GM19099 (cell line): ENCODE results near the gene FAM83E.

Experiments
- POLR2A ChIP-seq: IDR thresholded peaks from 3 replicates; pipeline ENCODE4 v1.6.1; 2011; ENCODE audit warnings: low read depth; ENCODE audit not compliant: insufficient read length; ENCODE audit errors: extremely low read depth

The FAM83E gene

DNA sequence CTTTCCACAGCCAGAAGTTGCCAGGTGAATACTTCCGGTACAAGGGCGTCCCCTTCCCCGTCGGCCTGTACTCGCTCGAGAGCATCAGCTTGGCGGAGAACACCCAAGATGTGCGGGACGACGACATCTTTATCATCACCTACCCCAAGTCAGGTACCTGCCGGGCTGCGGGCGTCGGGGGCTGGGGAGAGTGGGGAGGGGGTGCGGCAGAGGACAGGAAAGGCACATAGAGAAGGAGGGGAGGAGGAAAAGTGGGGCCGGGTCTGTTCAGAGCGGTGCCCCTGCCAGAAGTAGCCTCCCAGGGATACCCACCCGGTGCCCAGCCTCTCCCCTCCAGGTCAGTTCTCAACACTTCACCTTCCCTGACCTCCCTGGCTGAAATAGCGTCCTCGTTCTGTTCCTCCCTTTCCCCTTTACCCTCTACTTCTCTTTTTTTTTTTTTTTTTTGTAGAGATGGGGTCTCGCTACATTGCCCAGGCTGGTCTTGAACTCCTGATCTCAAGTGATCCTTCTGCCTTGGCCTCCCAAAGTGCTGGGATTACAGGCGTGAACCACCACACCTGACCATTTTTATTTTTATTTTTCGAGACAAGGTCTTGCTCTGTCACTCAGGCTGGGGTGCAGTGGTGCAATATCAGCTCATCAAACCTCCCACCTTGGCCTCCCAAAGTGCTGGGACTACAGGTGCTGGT lies 38.8 kb downstream of the FAM83E start:
- TF ChIP-seq POLR2A = no peak

DNA sequence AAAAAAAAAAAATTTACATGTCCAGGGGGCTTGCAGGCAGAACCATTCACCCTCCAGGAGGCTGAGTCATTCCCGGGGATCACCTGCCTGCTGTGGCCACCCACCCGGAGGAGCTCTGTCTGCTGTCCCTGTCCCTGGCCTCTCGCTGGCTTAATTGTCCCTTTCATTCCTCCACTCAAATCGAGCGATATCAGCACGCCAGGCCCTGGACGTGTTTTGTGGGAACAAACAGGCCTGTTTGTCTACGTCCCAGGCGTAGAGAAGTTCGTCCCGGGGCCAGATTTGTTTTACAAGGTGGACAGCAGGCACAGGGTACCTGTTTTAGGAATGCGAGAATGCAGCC lies 41.7 kb downstream of the FAM83E start:
- TF ChIP-seq POLR2A = no peak

DNA sequence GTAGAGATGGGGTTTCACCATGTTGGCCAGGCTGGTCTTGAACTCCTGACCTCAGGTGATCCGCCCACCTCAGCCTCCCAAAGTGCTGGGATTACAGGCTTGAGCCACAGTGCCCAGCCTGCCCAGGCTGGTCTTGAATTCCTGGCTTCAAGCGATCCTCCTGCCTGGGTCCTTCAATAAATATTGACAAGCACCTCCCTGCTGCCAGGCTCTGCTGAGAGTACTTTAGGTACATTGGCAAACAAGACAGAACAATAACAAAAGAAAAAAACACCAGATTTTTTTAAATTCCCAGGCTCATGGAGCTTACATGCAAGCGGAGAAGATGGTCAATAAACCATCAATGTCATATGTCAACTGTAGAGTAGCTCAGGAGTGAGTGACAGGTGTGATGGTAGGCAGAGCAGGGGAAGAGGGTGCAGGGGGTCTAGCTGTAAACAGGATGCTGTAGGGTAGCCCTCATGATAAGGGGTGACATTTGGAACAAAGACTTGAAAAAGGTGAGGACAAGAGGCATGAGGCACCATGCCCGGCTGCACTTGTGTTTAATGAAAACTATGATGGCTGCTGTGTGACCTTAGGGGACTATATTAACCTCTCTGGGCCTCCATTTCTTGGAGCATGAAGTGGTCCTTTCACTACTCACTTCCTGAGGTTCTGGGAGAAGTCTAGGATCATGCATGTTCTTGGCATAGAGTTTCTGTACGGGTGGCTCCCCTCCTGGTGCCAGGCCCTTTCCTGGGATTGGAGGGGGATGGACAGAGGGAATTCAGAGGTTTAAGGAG lies 43.3 kb downstream of the FAM83E start:
- TF ChIP-seq POLR2A = no peak

DNA sequence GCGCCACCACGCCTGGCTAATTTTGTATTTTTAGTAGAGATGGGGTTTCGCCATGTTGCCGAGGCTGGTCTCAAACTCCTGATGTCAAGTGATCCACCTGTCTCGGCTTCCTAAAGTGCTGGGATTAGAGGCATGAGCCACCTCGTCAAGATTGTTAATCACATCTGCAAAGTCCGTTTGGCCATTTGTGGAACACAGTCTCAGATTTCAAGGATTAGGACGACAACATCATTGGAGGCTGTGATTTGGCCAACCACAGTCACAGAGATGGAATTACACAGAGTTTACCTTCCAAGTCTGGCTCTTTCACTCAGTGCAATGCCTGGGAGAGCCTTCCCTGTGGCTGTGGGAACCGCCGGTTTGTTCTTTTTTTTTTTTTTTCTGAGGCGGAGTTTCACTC lies 45.1 kb downstream of the FAM83E start:
- no peak for TF ChIP-seq POLR2A

DNA sequence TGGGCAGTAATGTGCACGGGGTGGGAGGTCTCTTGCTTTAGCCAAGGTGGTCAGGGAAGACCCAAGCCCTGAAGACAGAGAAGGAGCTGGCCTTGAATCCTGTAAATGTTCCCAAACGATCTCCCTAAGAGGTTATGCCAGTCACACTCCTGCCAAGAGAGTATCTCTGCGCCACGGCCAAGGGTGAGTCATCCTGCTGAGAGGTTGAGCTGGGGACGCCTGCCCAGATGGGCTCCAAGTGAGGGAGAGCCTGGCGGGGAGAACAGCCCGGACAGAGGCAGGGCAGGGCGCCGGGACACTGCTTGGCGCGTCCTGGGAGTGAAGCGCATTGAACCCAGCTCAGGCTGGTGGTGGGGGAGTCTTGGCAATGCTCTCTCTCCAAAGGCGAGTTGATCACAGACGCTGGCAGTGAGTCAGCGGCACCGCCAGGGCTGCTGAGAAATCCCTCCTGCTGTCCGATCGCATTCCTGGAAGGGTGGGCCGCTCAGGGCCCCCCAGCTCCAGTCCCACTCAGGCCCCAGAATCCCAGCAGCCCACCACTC lies 46.5 kb downstream of the FAM83E start:
- TF ChIP-seq POLR2A = no peak

DNA sequence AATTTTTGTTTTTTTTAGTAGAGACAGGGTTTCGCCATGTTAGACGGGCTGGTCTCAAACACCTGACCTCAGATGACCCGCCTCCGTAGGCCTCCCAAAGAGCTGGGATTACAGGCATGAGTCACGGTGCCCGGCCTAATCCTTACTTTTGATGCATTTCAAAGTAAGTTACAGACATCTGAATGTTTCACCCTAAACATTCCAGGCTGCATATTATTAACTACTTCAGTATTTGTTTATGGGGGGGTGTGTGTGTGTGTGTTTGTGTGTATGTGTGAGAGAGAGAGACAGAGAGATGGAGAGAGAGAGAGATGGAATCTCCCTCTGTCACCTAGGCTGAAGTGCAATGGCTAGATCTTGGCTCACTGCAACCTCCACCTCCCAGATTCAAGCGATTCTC lies 49.8 kb downstream of the FAM83E start:
- TF ChIP-seq POLR2A = no peak
